Esophagus squamous epithelium (tissue), 5 donors: ENCODE data around the gene GLB1L3. TPM values are rescaled to one million over a fixed set of nuclear protein-coding genes. Genes with fewer than 3 reads are reported as not detected.

Source experiments
- DNase-seq: peaks from one replicate; lab custom pipeline; 2025; lab: John Stamatoyannopoulos, UW
- H3K27ac ChIP-seq, 4 donors: fragments of 200-600 bp; sonication (generic); one replicate each; pipeline ENCODE4 v1.5.1; 2016 to 2019; ENCODE audit warnings: mild to moderate bottlenecking in 1 of 4
- H3K27me3 ChIP-seq, 4 donors: fragments of 200-600 bp; sonication (generic); 1 replicate in 3 of 4; 2 replicates in 1 of 4; pipeline versions ENCODE4 v1.5.1 to v1.6.0; 2017 to 2021; ENCODE audit warnings: antibody characterized with exemption in 1 of 4
- H3K36me3 ChIP-seq, 3 donors: fragments of 200-600 bp; sonication (generic); one replicate each; pipeline ENCODE4 v1.5.1; 2016 to 2019
- H3K4me1 ChIP-seq, 3 donors: fragments of 200-600 bp; sonication (generic); one replicate each; pipeline ENCODE4 v1.5.1; 2017 to 2019
- H3K4me3 ChIP-seq, 4 donors: fragments of 200-600 bp; sonication (generic); 1 replicate in 3 of 4; 2 replicates in 1 of 4; pipeline ENCODE4 v1.5.1; 2016 to 2019; ENCODE audit warnings: mild to moderate bottlenecking in 2 of 4, moderate library complexity in 1 of 4
- H3K9me3 ChIP-seq, 3 donors: fragments of 200-600 bp; sonication (generic); one replicate each; pipeline ENCODE4 v1.5.1; 2016 to 2019
- POLR2A ChIP-seq, 4 donors: fragments of 450-650 bp; IDR thresholded peaks; one replicate each; pipeline ENCODE4 v1.6.1; 2017; ENCODE audit warnings: antibody characterized with exemption in 4 of 4, mild to moderate bottlenecking in 4 of 4, moderate library complexity in 3 of 4
- WGBS, 2 donors: methylation state at CpG; one replicate each; pipeline ENCODE4 v1.1.5; 2018; 5-methylcytosine and 5-hydroxymethylcytosine counted together
- intact Hi-C: fragments of 100-400 bp; cut with DNase I; formaldehyde crosslinking; loops from one replicate; pipeline ENCODE4 v1.15.0; 2022
- total RNA-seq, 4 donors: library from RNA; depleted of rRNA; stranded (reverse); fragments of >200 nt; gene quantifications; one replicate each; pipeline ENCODE4 v1.1.0, GENCODE V29; 2016
- TF ChIP-seq, protein P1 (sequence below), 6 experiments: fragments of 450-650 bp in 4 of 6; fragments of 200-600 bp in 2 of 6; sonication (generic) in 2 of 6; IDR thresholded peaks; one replicate each; pipeline ENCODE4 v1.5.1; 2016 to 2019; ENCODE audit warnings: antibody characterized with exemption in 6 of 6, mild to moderate bottlenecking in 4 of 6, moderate library complexity in 4 of 6
- donor health status: DM: yes; HTN: yes; CAD: no.

Gene GLB1L3
- total RNA-seq, 4 donors from 2014 or later = under 0.01 TPM; not detected in 3

DNA sequence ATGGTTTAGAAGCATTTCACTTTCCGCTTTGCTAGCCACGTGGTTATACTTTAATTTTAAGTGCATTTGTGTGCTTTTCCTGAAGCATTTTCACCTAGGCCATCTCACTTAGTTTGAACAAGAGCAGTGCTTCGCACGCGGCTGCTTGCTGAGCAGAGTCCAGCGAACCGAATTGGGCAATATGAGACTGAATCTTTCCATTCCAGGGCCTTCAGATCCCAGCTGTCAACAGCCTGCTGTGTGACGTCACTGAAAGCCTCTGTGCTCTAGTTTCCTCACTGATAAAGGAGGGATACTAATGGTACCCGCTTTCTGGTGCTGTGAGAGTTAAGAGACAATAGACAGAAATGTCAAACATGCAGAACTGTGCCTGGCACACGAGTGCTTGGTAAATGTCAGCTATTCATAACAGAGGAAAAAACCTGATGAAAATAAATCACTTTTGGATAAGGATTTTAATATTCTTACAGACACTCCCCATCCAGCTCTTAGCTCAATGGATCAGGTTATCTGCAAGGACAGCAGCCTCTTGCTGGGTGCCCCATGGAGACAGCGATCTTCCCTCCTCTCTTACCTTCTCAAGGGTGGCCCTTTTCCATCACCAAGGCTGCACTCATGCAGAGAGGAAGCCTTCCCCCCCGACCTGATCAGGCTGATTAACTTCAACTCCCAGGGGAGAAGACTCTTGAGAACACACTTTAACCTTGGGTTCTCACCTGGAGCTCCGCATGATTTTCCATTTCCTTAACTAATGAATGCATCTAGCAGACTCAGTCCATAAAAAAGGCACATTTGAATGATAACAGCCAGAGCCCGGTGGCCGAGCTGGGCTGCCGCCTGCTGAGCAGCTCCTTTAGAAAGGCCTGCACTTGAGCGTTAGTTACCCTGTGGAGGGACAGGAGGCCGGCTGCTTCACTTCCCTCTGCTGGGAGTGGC lies 3.5 kb upstream of the GLB1L3 start:
- H3K27ac ChIP-seq = no peak overlapping the region
- TF ChIP-seq, protein P1, sequence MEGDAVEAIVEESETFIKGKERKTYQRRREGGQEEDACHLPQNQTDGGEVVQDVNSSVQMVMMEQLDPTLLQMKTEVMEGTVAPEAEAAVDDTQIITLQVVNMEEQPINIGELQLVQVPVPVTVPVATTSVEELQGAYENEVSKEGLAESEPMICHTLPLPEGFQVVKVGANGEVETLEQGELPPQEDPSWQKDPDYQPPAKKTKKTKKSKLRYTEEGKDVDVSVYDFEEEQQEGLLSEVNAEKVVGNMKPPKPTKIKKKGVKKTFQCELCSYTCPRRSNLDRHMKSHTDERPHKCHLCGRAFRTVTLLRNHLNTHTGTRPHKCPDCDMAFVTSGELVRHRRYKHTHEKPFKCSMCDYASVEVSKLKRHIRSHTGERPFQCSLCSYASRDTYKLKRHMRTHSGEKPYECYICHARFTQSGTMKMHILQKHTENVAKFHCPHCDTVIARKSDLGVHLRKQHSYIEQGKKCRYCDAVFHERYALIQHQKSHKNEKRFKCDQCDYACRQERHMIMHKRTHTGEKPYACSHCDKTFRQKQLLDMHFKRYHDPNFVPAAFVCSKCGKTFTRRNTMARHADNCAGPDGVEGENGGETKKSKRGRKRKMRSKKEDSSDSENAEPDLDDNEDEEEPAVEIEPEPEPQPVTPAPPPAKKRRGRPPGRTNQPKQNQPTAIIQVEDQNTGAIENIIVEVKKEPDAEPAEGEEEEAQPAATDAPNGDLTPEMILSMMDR (IDR thresholded peaks at IDR 0.05) = no peak
- no peak for TF ChIP-seq POLR2A (IDR thresholded peaks at IDR 0.05)
- H3K4me1 ChIP-seq = peaks cover 14 to 23% (median 16%) of the 10 kb centered on the region in 3 donors
- peaks cover 4 to 83% (median 18%) of the 10 kb centered on the region in 4 donors for H3K27me3 ChIP-seq
- H3K36me3 ChIP-seq = no peaks in the 10 kb centered on the region
- no peaks in the 10 kb centered on the region for H3K9me3 ChIP-seq
- intact Hi-C loops = no loop called here
- DNase-seq = no peak
- no peak overlapping the region for H3K4me3 ChIP-seq
- WGBS, 2 donors = 52 to 56% methylated on average over 16 to 18 of the region's 18 CpGs

DNA sequence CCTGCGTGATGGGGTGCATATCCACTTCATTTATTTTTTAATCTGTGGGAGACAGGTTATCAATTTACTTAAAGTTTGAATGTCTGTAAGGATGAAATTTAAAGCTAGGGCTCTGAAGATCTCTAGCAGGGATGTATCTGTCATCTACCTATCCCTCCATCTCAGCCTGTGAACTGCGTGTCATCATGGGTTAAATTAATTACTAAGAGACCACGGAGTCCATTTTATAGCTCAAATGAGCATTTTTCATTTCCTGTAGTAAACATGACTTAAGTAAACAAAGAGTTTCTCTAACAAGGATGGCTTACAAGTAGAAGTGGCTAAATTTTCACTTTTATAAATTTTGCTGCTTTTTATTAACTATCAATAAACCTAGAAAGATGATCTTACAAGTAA lies 2.9 kb upstream of the GLB1L3 start:
- Histone ChIP-seq H3K4me1 (peaks cover 14 to 23% (median 16%) of the 10 kb centered on the region in 3 donors), H3K9me3 (peaks cover 0 to 1% (median 0%) of the 10 kb centered on the region in 3 donors), H3K36me3 (no peaks in the 10 kb centered on the region), H3K4me3 (no peak overlapping the region), H3K27ac (no peak overlapping the region), H3K27me3 (peaks cover 4 to 89% (median 19%) of the 10 kb centered on the region in 4 donors)
- WGBS, 2 donors = 49 to 68% methylated on average over 3 of the region's 3 CpGs
- TF ChIP-seq, protein P1 (IDR thresholded peaks at IDR 0.05) = no peak
- TF ChIP-seq POLR2A (IDR thresholded peaks at IDR 0.05) = no peak
- intact Hi-C loops = no loop called here
- DNase-seq = no peak

- no peak overlapping the region for H3K27ac ChIP-seq
- intact Hi-C loops = no loop called here
- H3K4me3 ChIP-seq = peak overlapping the region in 1 of 4 donors; percentile 64
- peaks cover 4 to 100% (median 19%) of the 10 kb centered on the region in 4 donors for H3K27me3 ChIP-seq
- DNase-seq = no peak
- no peaks in the 10 kb centered on the region for H3K36me3 ChIP-seq
- 16 to 19% methylated on average over 5 of the region's 5 CpGs for WGBS, 2 donors
- TF ChIP-seq, protein P1 (IDR thresholded peaks at IDR 0.05) = no peak
- no peak for TF ChIP-seq POLR2A (IDR thresholded peaks at IDR 0.05)
- peaks cover 14 to 23% (median 16%) of the 10 kb centered on the region in 3 donors for H3K4me1 ChIP-seq
- H3K9me3 ChIP-seq = peaks cover 0 to 4% (median 0%) of the 10 kb centered on the region in 3 donors
Observed at GRCh38 chr11:134275188-134275533, 1.0 kb upstream of the GLB1L3 start.

GRCh38 chr11:134276396-134277182 lies 410 bp downstream of the GLB1L3 start:
- intact Hi-C loops = no loop called here
- DNase-seq = no peak
- no peaks in the 10 kb centered on the region for H3K36me3 ChIP-seq
- WGBS, 2 donors = 0% methylated on average over 1 of the region's 88 CpGs; no CpG with 5 or more reads in 1 of the 2 donors
- TF ChIP-seq POLR2A (IDR thresholded peaks at IDR 0.05) = no peak
- TF ChIP-seq, protein P1 (IDR thresholded peaks at IDR 0.05) = no peak
- H3K9me3 ChIP-seq = peaks cover 0 to 4% (median 0%) of the 10 kb centered on the region in 3 donors
- H3K27me3 ChIP-seq = peaks cover 4 to 92% (median 19%) of the 10 kb centered on the region in 4 donors
- no peak overlapping the region for H3K27ac ChIP-seq
- H3K4me3 ChIP-seq = peak overlapping the region; percentile 18 to 64 (median 41)
- H3K4me1 ChIP-seq = peaks cover 14 to 23% (median 16%) of the 10 kb centered on the region in 3 donors
